ENCODE results near the gene TTC7B. TPM values are rescaled to one million over a fixed set of nuclear protein-coding genes. Genes with fewer than 3 reads are reported as not detected.

The TTC7B gene
- total RNA-seq, 4 donors from 2014 or later, result 14.3 to 48.9 (median 32.5) TPM

DNA sequence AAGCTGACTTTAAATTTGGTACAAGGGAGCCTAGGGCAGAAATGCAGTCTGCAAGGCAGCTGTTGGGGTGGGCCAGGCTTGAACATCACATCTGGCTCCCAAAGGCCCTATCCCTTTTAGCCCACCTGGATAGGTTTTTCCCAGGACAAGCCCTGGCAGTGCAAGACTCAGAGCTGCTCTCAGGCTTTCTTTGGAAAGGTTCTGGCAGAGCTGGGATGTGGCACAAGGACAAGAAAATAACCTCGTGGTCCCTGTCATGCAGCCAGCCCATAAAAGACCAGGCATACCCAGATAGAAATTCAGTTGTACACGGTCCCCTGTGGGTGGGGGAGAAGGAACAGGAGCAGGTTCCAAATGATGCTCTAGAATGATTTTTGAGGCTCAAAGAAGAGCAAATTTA is 206.9 kb downstream of the TTC7B start:
- Histone ChIP-seq H3K36me3 (peaks cover 4% of the 10 kb centered on the region), H3K27me3 (no peaks in the 10 kb centered on the region), H3K9me3 (no peaks in the 10 kb centered on the region), H3K4me3 (no peak overlapping the region), H3K4me1 (no peaks in the 10 kb centered on the region), H3K27ac (no peak overlapping the region)
- 46% methylated on average over 2 of the region's 2 CpGs for WGBS
- TF ChIP-seq POLR2AphosphoS5 (IDR thresholded peaks at IDR 0.05), result no peak
- no peak for TF ChIP-seq POLR2A (IDR thresholded peaks at IDR 0.05)
- no peak for TF ChIP-seq EP300 (IDR thresholded peaks at IDR 0.05)
- TF ChIP-seq, protein P1, sequence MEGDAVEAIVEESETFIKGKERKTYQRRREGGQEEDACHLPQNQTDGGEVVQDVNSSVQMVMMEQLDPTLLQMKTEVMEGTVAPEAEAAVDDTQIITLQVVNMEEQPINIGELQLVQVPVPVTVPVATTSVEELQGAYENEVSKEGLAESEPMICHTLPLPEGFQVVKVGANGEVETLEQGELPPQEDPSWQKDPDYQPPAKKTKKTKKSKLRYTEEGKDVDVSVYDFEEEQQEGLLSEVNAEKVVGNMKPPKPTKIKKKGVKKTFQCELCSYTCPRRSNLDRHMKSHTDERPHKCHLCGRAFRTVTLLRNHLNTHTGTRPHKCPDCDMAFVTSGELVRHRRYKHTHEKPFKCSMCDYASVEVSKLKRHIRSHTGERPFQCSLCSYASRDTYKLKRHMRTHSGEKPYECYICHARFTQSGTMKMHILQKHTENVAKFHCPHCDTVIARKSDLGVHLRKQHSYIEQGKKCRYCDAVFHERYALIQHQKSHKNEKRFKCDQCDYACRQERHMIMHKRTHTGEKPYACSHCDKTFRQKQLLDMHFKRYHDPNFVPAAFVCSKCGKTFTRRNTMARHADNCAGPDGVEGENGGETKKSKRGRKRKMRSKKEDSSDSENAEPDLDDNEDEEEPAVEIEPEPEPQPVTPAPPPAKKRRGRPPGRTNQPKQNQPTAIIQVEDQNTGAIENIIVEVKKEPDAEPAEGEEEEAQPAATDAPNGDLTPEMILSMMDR (IDR thresholded peaks at IDR 0.05), result no peak
- no peak for DNase-seq (ENCODE audit: low spot score in 2 of 2)

- Histone ChIP-seq H3K27me3 (no peaks in the 10 kb centered on the region), H3K4me3 (no peak overlapping the region), H3K4me1 (no peaks in the 10 kb centered on the region), H3K9me3 (no peaks in the 10 kb centered on the region), H3K27ac (no peak overlapping the region), H3K36me3 (peaks cover 4% of the 10 kb centered on the region)
- WGBS, result 88% methylated on average over 7 of the region's 7 CpGs
- no peak for DNase-seq (ENCODE audit: low spot score in 2 of 2)
- no peak for TF ChIP-seq EP300 (IDR thresholded peaks at IDR 0.05)
- TF ChIP-seq POLR2A (IDR thresholded peaks at IDR 0.05), result no peak
- TF ChIP-seq, protein P1 (IDR thresholded peaks at IDR 0.05), result no peak
- TF ChIP-seq POLR2AphosphoS5 (IDR thresholded peaks at IDR 0.05), result no peak
These were observed 207.3 kb downstream of the TTC7B start for GRCh38 chr14:90608929-90609341.

DNA sequence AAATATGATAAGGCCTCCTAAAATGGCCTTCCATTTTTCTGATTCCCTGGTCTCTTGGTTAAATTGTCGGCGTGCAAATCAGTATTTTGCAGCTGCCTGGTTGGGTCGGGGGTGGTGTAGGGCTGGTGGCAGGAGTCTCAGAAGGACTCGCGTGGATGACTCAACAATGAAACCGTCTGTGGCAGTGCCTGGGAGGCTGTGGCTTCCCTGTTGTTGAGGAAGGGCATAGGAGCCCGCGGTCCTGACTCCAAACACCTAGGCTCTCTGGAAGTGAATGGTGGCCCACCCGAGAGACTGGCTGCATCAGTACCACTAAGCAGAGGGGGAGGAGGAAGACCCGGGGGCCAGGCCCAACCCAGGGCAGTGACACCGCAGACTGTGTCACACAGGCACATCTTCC is 207.9 kb downstream of the TTC7B start:
- Histone ChIP-seq H3K27me3 (no peaks in the 10 kb centered on the region), H3K4me3 (no peak overlapping the region), H3K36me3 (peaks cover 4% of the 10 kb centered on the region), H3K4me1 (no peaks in the 10 kb centered on the region), H3K9me3 (no peaks in the 10 kb centered on the region), H3K27ac (no peak overlapping the region)
- TF ChIP-seq EP300 (IDR thresholded peaks at IDR 0.05) (no peak), POLR2A (IDR thresholded peaks at IDR 0.05) (no peak), POLR2AphosphoS5 (IDR thresholded peaks at IDR 0.05) (no peak)
- TF ChIP-seq, protein P1 (IDR thresholded peaks at IDR 0.05), result no peak
- no peak for DNase-seq (ENCODE audit: low spot score in 2 of 2)
- WGBS, result 88% methylated on average over 11 of the region's 11 CpGs

- H3K36me3 ChIP-seq, result peaks cover 4% of the 10 kb centered on the region
- H3K4me1 ChIP-seq, result peaks cover 4% of the 10 kb centered on the region
- no peaks in the 10 kb centered on the region for H3K9me3 ChIP-seq
- H3K27me3 ChIP-seq, result no peaks in the 10 kb centered on the region
- DNase-seq (ENCODE audit: low spot score in 2 of 2), result no peak
- no peak overlapping the region for H3K27ac ChIP-seq
- 90% methylated on average over 10 of the region's 10 CpGs for WGBS
- no peak overlapping the region for H3K4me3 ChIP-seq
- TF ChIP-seq POLR2A (IDR thresholded peaks at IDR 0.05) (no peak), POLR2AphosphoS5 (IDR thresholded peaks at IDR 0.05) (no peak), EP300 (IDR thresholded peaks at IDR 0.05) (no peak)
- TF ChIP-seq, protein P1 (IDR thresholded peaks at IDR 0.05), result no peak
These were observed 209.1 kb downstream of the TTC7B start for GRCh38 chr14:90607141-90607540.

DNA sequence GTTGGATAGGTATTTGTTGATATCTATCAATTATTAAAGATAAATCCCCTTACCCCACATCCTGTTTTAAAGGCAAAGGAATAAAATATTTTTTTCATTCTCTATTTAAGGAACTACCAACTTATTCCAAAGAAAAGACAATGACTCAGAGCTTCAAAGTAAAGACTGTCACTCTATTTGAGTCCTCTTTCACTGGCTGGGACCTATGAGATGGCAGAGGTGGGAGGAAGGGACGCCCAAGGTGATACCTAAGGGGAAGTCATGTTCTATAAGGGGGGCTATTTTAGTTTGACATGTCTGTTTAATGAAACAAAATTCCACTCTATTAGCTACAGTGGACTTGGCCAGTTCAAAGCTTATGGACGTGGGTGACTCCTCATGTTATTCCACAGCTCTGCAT is 209.8 kb downstream of the TTC7B start:
- Histone ChIP-seq H3K4me1 (peaks cover 7% of the 10 kb centered on the region), H3K9me3 (no peaks in the 10 kb centered on the region), H3K27ac (no peak overlapping the region), H3K4me3 (no peak overlapping the region), H3K36me3 (peaks cover 4% of the 10 kb centered on the region), H3K27me3 (no peaks in the 10 kb centered on the region)
- TF ChIP-seq, protein P1 (IDR thresholded peaks at IDR 0.05), result no peak
- no peak for TF ChIP-seq POLR2A (IDR thresholded peaks at IDR 0.05)
- no peak for TF ChIP-seq POLR2AphosphoS5 (IDR thresholded peaks at IDR 0.05)
- no peak for TF ChIP-seq EP300 (IDR thresholded peaks at IDR 0.05)
- WGBS, result 96% methylated on average over 2 of the region's 2 CpGs
- DNase-seq (ENCODE audit: low spot score in 2 of 2), result no peak
